Measurements from ENCODE around the gene CRADD.
"Not testable (repeated sequence)": the region's sequence is repeated elsewhere in the genome, so short reads cannot be mapped to it uniquely, and the experiment has no call there.

The CRADD gene

DNA sequence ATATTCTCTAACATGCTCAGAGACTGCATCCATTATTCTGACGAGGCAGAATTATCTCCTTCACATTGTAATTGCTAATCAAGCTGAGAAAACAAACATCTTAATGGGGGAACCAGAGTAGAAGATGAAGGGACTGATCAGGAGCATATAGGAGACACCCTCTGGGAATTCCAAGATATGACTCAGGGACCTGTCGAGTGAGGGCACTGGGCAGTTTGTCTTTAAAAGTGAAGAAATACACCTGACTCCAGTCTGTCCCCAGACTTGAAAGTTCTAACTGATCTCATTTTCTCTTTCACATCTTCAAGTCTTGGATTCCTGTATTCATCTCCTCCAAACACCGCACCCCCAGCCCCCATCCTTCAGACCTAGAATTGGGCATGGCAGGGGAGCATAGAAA lies 244.3 kb downstream of the CRADD start:
- H3K27ac ChIP-seq, result no peak overlapping the region
- TF ChIP-seq, protein P1, sequence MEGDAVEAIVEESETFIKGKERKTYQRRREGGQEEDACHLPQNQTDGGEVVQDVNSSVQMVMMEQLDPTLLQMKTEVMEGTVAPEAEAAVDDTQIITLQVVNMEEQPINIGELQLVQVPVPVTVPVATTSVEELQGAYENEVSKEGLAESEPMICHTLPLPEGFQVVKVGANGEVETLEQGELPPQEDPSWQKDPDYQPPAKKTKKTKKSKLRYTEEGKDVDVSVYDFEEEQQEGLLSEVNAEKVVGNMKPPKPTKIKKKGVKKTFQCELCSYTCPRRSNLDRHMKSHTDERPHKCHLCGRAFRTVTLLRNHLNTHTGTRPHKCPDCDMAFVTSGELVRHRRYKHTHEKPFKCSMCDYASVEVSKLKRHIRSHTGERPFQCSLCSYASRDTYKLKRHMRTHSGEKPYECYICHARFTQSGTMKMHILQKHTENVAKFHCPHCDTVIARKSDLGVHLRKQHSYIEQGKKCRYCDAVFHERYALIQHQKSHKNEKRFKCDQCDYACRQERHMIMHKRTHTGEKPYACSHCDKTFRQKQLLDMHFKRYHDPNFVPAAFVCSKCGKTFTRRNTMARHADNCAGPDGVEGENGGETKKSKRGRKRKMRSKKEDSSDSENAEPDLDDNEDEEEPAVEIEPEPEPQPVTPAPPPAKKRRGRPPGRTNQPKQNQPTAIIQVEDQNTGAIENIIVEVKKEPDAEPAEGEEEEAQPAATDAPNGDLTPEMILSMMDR (IDR thresholded peaks at IDR 0.05), result no peak
- no peaks in the 10 kb centered on the region for H3K36me3 ChIP-seq (ENCODE audit: control insufficient read depth, insufficient read depth, low read length)
- H3K4me2 ChIP-seq (ENCODE audit: low read length), result no peak overlapping the region
- H3K9me3 ChIP-seq (ENCODE audit: control insufficient read depth, low read length), result no peaks in the 10 kb centered on the region
- peaks cover 11% of the 10 kb centered on the region for H3K4me1 ChIP-seq
- H3K79me2 ChIP-seq, result no peaks in the 10 kb centered on the region
- H3K9ac ChIP-seq, result no peak overlapping the region
- no peaks in the 10 kb centered on the region for H3K27me3 ChIP-seq (ENCODE audit: control insufficient read depth, insufficient read depth, low read length)
- H3K4me3 ChIP-seq (ENCODE audit: low read depth, low read length), result no peak overlapping the region
- H2AFZ ChIP-seq, result no peak overlapping the region

DNA sequence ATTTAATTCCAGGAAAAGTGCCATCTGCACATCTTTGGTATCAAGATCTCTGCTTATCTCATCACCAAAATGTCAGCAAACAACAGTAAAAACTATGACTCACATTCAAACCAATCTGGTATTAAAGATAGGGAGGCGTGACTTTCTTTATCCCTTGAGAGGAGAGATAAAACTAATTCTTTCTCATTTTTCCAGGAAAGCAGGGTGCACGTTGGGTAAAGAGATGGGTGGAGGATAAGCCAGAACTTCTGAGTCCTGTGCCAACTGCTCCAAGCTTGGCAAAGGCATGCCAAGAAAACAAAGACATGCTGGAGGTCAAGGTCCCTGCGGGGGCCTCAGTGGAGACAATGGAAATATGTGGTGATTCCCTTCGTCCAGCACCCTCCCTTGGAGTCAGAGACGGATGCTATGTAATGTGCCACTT lies 245.4 kb downstream of the CRADD start:
- H3K27me3 ChIP-seq (ENCODE audit: control insufficient read depth, insufficient read depth, low read length), result no peaks in the 10 kb centered on the region
- H3K27ac ChIP-seq, result peak overlapping the region; percentile 29
- H3K36me3 ChIP-seq (ENCODE audit: control insufficient read depth, insufficient read depth, low read length), result no peaks in the 10 kb centered on the region
- H3K9me3 ChIP-seq (ENCODE audit: control insufficient read depth, low read length), result no peaks in the 10 kb centered on the region
- no peak overlapping the region for H3K9ac ChIP-seq
- no peak overlapping the region for H3K4me3 ChIP-seq (ENCODE audit: low read depth, low read length)
- H3K4me2 ChIP-seq (ENCODE audit: low read length), result no peak overlapping the region
- H3K4me1 ChIP-seq, result peaks cover 11% of the 10 kb centered on the region
- no peak overlapping the region for H2AFZ ChIP-seq
- TF ChIP-seq, protein P1 (IDR thresholded peaks at IDR 0.05), result no peak
- no peaks in the 10 kb centered on the region for H3K79me2 ChIP-seq

DNA sequence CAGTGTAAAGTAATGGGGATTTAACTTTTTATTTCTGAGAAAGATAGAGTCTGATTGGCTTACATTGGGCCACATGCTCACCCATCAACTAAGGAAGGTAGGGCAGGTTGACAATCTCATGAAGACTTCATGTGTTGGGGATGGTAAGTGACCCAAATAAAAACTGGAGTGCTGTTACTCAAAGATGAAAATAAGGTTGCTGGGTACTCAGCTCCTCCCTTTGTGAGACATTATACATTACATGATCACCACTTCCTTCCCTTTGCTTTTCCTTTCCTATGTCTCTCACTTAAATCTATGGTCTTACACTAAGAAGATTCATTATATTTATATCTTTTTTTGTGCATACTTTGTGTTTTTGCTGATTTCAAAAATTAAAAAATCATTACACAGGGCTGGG lies 247.2 kb downstream of the CRADD start:
- H3K27me3 ChIP-seq (ENCODE audit: control insufficient read depth, insufficient read depth, low read length), result no peaks in the 10 kb centered on the region
- H3K4me3 ChIP-seq (ENCODE audit: low read depth, low read length), result no peak overlapping the region
- no peaks in the 10 kb centered on the region for H3K79me2 ChIP-seq
- peaks cover 11% of the 10 kb centered on the region for H3K4me1 ChIP-seq
- no peak overlapping the region for H3K4me2 ChIP-seq (ENCODE audit: low read length)
- no peak overlapping the region for H3K9ac ChIP-seq
- TF ChIP-seq, protein P1 (IDR thresholded peaks at IDR 0.05), result no peak
- no peak overlapping the region for H2AFZ ChIP-seq
- no peaks in the 10 kb centered on the region for H3K9me3 ChIP-seq (ENCODE audit: control insufficient read depth, low read length)
- H3K27ac ChIP-seq, result no peak overlapping the region
- no peaks in the 10 kb centered on the region for H3K36me3 ChIP-seq (ENCODE audit: control insufficient read depth, insufficient read depth, low read length)

GRCh38 chr12:93925585-93926205 lies 248.5 kb downstream of the CRADD start:
- H3K27ac ChIP-seq, result no peak overlapping the region
- no peaks in the 10 kb centered on the region for H3K36me3 ChIP-seq (ENCODE audit: control insufficient read depth, insufficient read depth, low read length)
- no peak overlapping the region for H3K9ac ChIP-seq
- H3K79me2 ChIP-seq, result no peaks in the 10 kb centered on the region
- no peak overlapping the region for H3K4me2 ChIP-seq (ENCODE audit: low read length)
- no peak overlapping the region for H3K4me3 ChIP-seq (ENCODE audit: low read depth, low read length)
- TF ChIP-seq, protein P1 (IDR thresholded peaks at IDR 0.05), result no peak
- H3K9me3 ChIP-seq (ENCODE audit: control insufficient read depth, low read length), result no peaks in the 10 kb centered on the region
- no peak overlapping the region for H2AFZ ChIP-seq
- H3K4me1 ChIP-seq, result peaks cover 6% of the 10 kb centered on the region
- H3K27me3 ChIP-seq (ENCODE audit: control insufficient read depth, insufficient read depth, low read length), result no peaks in the 10 kb centered on the region

DNA sequence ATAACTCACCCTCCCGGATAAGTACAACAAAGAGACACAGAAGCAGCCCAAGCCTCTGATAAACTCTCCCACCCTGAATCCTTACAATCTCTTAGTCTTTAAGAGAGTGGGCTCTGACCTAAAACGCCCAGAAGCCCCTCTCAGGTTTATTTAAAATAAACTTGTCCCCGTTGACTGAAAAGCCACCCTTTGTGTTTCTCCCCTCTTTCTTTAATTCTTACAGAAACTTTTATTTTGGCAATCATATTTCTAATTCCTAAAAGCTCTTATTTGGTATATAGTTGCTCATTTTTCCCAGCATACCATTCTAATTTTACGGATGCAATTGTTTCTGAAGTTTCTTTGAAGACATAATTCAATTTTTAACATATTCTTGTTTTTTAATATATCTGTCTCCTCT lies 249.1 kb downstream of the CRADD start:
- Histone ChIP-seq H3K9ac (no peak overlapping the region), H3K9me3 (ENCODE audit: control insufficient read depth, low read length) (no peaks in the 10 kb centered on the region), H3K27ac (no peak overlapping the region), H3K27me3 (ENCODE audit: control insufficient read depth, insufficient read depth, low read length) (no peaks in the 10 kb centered on the region), H3K4me2 (ENCODE audit: low read length) (no peak overlapping the region), H2AFZ (no peak overlapping the region), H3K4me1 (peaks cover 6% of the 10 kb centered on the region), H3K79me2 (no peaks in the 10 kb centered on the region), H3K4me3 (ENCODE audit: low read depth, low read length) (no peak overlapping the region), H3K36me3 (ENCODE audit: control insufficient read depth, insufficient read depth, low read length) (no peaks in the 10 kb centered on the region)
- TF ChIP-seq, protein P1 (IDR thresholded peaks at IDR 0.05), result no peak

GRCh38 chr12:93929081-93929480 lies 251.9 kb downstream of the CRADD start:
- H3K27me3 ChIP-seq (ENCODE audit: control insufficient read depth, insufficient read depth, low read length); H3K36me3 ChIP-seq (ENCODE audit: control insufficient read depth, insufficient read depth, low read length); H3K4me2 ChIP-seq (ENCODE audit: low read length); H3K4me1 ChIP-seq; H3K9me3 ChIP-seq (ENCODE audit: control insufficient read depth, low read length); H3K9ac ChIP-seq; H3K4me3 ChIP-seq (ENCODE audit: low read depth, low read length); H2AFZ ChIP-seq; H3K27ac ChIP-seq; H3K79me2 ChIP-seq: not testable (repeated sequence)

Measured in parathyroid adenoma (tissue), 2 donors.